Endothelial cell of hepatic sinusoid (primary cell): ENCODE results near the gene HTRA1.

Source experiments
- in situ Hi-C: cut with HindIII; loops from 2 replicates; pipeline ENCODE4 v1.10.0; 2017; ENCODE audit warnings: low sequenced_read_pairs

Gene HTRA1

GRCh38 chr10:122454603-122455080 is 6.7 kb upstream of the HTRA1 start, which contains the start of gene ARMS2:
Gene ARMS2, plus strand, starts transcription at chr10:122454653. Its CDS starts 75 bp downstream, at chr10:122454728.
- in situ Hi-C loops: no loop called here

DNA sequence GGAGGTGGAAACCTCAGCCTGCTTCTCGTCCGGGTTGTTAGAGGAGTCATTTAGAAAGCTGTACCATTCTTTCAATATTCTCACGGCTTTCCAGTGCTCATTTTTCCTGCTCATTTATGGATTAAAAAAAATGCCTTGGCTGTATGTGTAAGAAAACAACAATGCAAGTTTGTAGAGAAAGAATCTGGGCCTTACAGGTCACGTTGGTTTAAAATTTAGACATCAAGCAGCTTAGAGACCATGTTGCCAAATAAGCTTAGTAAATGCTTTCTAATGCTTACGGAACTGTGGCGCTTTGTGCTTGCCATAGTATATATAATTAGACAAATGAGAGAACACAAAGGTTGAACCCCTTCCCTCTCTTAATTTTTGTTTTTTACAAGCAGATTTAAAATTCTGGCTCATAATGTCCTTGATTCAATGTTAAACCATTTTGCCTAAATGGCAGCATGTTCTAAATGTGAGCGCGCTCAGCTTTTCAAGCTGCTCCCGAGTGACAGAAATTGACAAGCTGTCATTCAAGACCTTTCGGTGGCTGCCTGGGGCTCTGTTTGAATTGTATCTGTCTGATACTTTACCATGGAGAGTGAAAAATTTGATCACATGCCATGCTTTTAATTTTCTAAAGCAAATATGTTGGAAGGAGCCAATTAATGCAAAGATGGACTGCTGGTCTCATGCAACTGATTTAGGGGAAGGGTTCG is 5.8 kb upstream of the HTRA1 start:
- in situ Hi-C loops: no loop called here

DNA sequence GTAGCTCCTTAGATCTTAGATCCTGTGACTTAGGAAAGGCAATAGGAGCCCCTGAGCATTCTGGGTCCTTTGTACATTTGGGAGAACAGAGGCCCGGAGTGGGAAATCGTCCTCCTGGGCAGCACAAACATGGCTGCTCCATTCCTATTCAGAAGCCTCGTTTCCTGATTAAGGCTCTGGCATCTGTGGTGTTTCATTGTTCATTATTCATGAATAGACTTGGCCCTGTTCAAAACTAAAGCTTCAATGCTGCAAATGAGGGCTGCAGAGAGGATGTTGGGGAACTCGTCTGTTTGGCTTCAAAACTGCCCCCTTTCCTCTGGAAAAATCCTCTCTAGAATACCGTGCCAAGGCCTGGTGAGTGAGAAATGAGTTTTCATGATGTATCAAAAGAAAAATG is 3.4 kb upstream of the HTRA1 start:
- in situ Hi-C loops: no loop called here

GRCh38 chr10:122458693-122459092 is 2.7 kb upstream of the HTRA1 start:
- in situ Hi-C loops: no loop called here

DNA sequence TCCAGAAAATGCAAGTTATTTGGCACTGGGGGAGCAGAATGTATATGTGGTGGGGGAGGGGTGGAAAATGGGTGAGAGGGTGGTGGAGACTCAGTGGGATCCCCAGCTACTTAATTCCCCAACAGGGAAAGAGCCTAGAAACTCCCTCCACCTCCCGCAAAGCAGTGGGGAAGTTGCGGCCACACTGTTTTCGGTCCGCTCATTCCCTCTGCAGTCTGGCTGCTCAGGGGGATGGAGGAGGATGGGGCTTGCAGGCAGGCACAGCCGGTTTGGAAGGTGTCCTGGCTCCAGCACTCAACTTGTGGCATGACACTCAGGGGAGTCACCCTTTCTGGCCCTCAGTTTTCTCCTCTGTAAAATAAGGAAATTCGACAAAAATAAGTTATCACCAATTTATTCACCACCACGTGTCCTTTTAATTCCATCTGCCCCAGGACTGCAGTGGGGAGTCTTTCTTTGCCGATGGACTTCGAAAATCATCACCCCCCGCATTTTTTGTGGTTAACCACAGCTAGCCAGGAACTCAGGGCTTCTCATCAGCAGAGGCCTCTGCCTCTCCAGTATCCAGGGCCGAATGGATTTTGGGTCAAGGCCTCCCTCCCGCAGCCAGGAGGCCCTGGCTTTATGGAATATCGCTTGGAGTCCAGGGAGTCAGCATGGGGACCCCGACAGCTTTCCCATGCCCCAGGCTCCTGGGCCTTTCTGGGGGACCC is 1.6 kb upstream of the HTRA1 start:
- in situ Hi-C loops: no loop called here

- in situ Hi-C loops: no loop called here
Observed at GRCh38 chr10:122460891-122461293, 461 bp upstream of the HTRA1 start.

GRCh38 chr10:122461729-122462532 is 578 bp downstream of the HTRA1 start:
- in situ Hi-C loops: no loop called here

- in situ Hi-C loops: no loop called here
Observed at GRCh38 chr10:122462533-122463465, 1.4 kb downstream of the HTRA1 start.

DNA sequence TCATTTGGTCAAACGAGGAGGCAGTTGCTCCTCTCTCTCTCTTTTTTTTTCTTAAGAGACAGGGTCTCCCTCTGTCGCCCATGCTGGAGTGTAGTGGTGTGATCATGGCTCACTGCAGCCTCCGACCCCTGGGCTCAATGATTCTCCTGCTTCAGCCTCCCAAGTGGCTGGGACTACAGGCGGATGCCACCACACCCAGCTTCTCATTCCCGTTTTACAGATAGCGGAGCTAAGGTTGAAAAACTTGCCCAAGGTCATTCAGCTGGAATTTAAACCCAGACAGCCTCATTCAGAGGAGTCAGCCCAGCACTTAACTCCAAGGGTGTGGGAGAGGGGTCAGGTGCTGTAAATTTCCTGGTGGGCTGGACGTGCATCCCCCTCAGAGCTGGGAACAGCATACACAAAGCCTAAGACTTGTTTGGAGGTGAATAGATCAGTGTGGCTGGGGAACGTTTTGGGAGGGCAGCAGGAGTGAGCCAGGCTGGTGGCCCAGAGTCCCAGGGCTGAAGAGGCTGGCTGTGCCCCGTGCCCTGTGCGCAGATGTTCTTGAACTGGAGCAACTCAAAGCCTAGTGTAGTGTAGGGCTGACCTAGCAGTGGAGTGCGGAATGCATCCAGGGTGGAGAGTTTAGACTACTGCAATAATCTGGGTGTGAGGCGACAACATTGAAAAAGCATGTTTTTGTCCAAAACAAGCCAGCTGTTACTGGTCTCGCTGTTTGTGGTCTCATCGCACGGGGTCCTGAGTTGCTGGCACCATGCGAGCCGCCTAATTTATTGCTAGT is 2.3 kb downstream of the HTRA1 start:
- in situ Hi-C loops: no loop called here

GRCh38 chr10:122464250-122464510 is 2.8 kb downstream of the HTRA1 start:
- in situ Hi-C loops: no loop called here

- in situ Hi-C loops: no loop called here
Observed at GRCh38 chr10:122464586-122464985, 3.2 kb downstream of the HTRA1 start.

GRCh38 chr10:122465401-122466040 is 4.2 kb downstream of the HTRA1 start:
- in situ Hi-C loops: no loop called here

- in situ Hi-C loops: no loop called here
Observed at GRCh38 chr10:122466951-122467381, 5.6 kb downstream of the HTRA1 start.

- in situ Hi-C loops: no loop called here
Observed at GRCh38 chr10:122467701-122468100, 6.3 kb downstream of the HTRA1 start.

GRCh38 chr10:122468307-122468925 is 7.1 kb downstream of the HTRA1 start:
- in situ Hi-C loops: no loop called here

- in situ Hi-C loops: no loop called here
Observed at GRCh38 chr10:122468926-122469781, 7.8 kb downstream of the HTRA1 start.

DNA sequence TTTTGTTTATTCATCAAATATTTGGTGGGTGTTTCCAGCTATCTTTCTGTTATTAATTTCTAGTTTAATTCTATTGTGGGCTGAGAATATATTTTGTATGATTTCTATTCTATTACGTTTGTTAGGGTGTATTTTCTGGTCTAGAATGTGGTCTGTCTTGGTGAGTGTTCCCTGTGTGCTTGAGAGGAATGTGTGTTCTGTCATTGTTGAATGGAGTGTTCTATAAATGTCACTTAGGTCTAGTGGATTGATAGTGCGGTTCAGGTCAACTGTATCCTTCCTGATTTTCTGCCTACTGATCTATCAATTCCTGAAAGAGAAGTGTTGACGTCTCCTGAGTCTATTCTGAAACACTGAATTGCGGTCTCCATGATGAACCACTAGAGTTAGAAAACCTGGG is 8.5 kb downstream of the HTRA1 start:
- in situ Hi-C loops: loop anchor here (5.0 kb wide), 1 partner anchor 82 kb away; no protein-coding TSS in a partner anchor
